GM12875 (cell line): ENCODE measurements around the gene HS3ST2.

Experiments
- H3K4me3 ChIP-seq: one replicate; pipeline ENCODE4 v1.5.1; 2011; ENCODE audit warnings: low read depth, low read length, control low read depth
- CTCF ChIP-seq: IDR thresholded peaks from 2 replicates; pipeline ENCODE4 v1.5.1; 2011; ENCODE audit warnings: low read depth, mild to moderate bottlenecking, control low read depth, inconsistent platforms, low read length, moderate library complexity, borderline replicate concordance; ENCODE audit not compliant: insufficient read depth

Gene HS3ST2

GRCh38 chr16:22843122-22843521, 29.2 kb downstream of the HS3ST2 start:
- TF ChIP-seq CTCF: no peak
- H3K4me3 ChIP-seq: no peak overlapping the region

- no peak overlapping the region for H3K4me3 ChIP-seq
- TF ChIP-seq CTCF: no peak
Measured at GRCh38 chr16:22843856-22844255, 29.9 kb downstream of the HS3ST2 start.

GRCh38 chr16:22844416-22844815, 30.5 kb downstream of the HS3ST2 start:
- no peak overlapping the region for H3K4me3 ChIP-seq
- TF ChIP-seq CTCF: no peak

- no peak overlapping the region for H3K4me3 ChIP-seq
Measured at GRCh38 chr16:22847100-22847499, 33.1 kb downstream of the HS3ST2 start.

GRCh38 chr16:22847690-22848089, 33.7 kb downstream of the HS3ST2 start:
- no peak overlapping the region for H3K4me3 ChIP-seq
- no peak for TF ChIP-seq CTCF

More at GRCh38 chr16:22847100-22847499, 33.1 kb downstream of the HS3ST2 start:
- no peak for TF ChIP-seq CTCF

GRCh38 chr16:22848451-22848850, 34.5 kb downstream of the HS3ST2 start:
- no peak for TF ChIP-seq CTCF

GRCh38 chr16:22849517-22849916, 35.6 kb downstream of the HS3ST2 start:
- H3K4me3 ChIP-seq: no peak overlapping the region
- no peak for TF ChIP-seq CTCF

More at GRCh38 chr16:22848451-22848850, 34.5 kb downstream of the HS3ST2 start:
- H3K4me3 ChIP-seq: no peak overlapping the region
